Brain microvascular endothelial cell (primary cell): Measurements from ENCODE around the gene RAD54L.

Source experiments
- DNase-seq: peaks from one replicate; pipeline ENCODE4 v3.0.0-alpha.2; 2020
- H3K27ac ChIP-seq: fragments of 250-450 bp; sonication (Bioruptor Pico); 2 replicates; pipeline ENCODE4 v1.5.1; 2020; ENCODE audit warnings: mild to moderate bottlenecking, moderate library complexity
- H3K27me3 ChIP-seq: fragments of 250-450 bp; sonication (Bioruptor Pico); replicated peaks from 2 replicates; pipeline ENCODE4 v1.5.1; 2020; ENCODE audit warnings: mild to moderate bottlenecking
- H3K36me3 ChIP-seq: fragments of 250-450 bp; sonication (Bioruptor Pico); replicated peaks from 2 replicates; pipeline ENCODE4 v1.5.1; 2020; ENCODE audit warnings: mild to moderate bottlenecking
- H3K4me3 ChIP-seq: 2 replicates; pipeline ENCODE4 v1.5.1; 2011; ENCODE audit warnings: low read depth, mild to moderate bottlenecking, control low read depth, low read length, moderate library complexity
- in situ Hi-C: cut with HindIII; loops from 2 replicates; pipeline ENCODE4 v1.10.0; 2017; ENCODE audit warnings: low sequenced_read_pairs, low pct_ligation_motif_present
- TF ChIP-seq, protein P1 (sequence below): IDR thresholded peaks from 2 replicates; pipeline ENCODE4 v1.5.1; 2011; ENCODE audit warnings: low read depth, mild to moderate bottlenecking, moderate library complexity, low read length, control low read depth, inconsistent platforms; ENCODE audit errors: missing control alignments

RAD54L gene

DNA sequence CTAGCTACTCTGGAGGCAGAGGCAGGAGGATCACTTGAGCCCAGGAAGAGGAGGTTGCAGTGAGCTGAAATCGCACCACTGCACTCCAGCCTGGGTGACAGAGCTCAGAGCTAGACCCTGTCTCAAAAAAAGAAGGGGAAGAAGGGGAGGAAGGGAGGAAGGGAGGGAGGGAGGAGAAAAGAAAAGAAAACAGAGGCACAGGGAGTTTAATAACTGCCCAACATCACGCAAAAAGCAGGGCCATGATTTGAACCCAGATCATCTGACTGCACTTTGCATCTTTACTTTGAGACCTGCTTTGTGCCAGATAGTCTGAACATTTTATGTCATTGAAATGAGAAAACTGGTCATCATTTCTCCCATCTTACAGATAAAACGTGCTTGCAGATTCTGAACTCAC lies 42.4 kb upstream of the RAD54L start:
- TF ChIP-seq, protein P1, sequence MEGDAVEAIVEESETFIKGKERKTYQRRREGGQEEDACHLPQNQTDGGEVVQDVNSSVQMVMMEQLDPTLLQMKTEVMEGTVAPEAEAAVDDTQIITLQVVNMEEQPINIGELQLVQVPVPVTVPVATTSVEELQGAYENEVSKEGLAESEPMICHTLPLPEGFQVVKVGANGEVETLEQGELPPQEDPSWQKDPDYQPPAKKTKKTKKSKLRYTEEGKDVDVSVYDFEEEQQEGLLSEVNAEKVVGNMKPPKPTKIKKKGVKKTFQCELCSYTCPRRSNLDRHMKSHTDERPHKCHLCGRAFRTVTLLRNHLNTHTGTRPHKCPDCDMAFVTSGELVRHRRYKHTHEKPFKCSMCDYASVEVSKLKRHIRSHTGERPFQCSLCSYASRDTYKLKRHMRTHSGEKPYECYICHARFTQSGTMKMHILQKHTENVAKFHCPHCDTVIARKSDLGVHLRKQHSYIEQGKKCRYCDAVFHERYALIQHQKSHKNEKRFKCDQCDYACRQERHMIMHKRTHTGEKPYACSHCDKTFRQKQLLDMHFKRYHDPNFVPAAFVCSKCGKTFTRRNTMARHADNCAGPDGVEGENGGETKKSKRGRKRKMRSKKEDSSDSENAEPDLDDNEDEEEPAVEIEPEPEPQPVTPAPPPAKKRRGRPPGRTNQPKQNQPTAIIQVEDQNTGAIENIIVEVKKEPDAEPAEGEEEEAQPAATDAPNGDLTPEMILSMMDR = no peak

DNA sequence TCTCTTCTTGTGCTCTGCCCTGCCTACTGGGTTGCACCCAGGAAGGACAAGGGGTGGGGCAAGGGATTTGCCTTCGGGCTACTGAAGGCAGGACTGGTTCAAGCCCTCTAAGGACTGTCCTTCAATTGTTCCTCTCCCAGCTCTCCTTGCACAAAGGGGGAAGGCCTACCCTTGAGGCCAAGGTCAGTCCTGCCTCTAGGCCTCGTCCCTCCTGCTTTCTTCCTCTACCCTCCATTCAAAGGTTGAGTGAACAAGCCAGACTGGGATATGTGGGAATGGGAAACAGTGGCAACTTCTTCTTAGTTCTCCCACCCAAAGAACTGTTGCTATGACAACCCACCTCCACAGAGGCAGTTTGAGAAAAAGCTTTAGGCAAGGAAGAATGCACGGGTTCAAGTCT lies 41.8 kb upstream of the RAD54L start:
- in situ Hi-C loops = no loop called here
- H3K36me3 ChIP-seq = no peaks in the 10 kb centered on the region
- TF ChIP-seq, protein P1 = no peak
- no peak for DNase-seq
- no peaks in the 10 kb centered on the region for H3K27me3 ChIP-seq
- H3K4me3 ChIP-seq = no peak overlapping the region
- no peak overlapping the region for H3K27ac ChIP-seq

More for the DNA sequence above, 42.4 kb upstream of the RAD54L start:
- Histone ChIP-seq H3K4me3 (no peak overlapping the region), H3K27me3 (no peaks in the 10 kb centered on the region), H3K36me3 (no peaks in the 10 kb centered on the region), H3K27ac (no peak overlapping the region)
- in situ Hi-C loops = no loop called here
- no peak for DNase-seq

- Histone ChIP-seq H3K36me3 (no peaks in the 10 kb centered on the region), H3K27ac (no peak overlapping the region), H3K4me3 (no peak overlapping the region), H3K27me3 (no peaks in the 10 kb centered on the region)
- in situ Hi-C loops = no loop called here
- TF ChIP-seq, protein P1 = no peak
- DNase-seq = no peak
Observed at GRCh38 chr1:46206399-46206798, 41.2 kb upstream of the RAD54L start.

DNA sequence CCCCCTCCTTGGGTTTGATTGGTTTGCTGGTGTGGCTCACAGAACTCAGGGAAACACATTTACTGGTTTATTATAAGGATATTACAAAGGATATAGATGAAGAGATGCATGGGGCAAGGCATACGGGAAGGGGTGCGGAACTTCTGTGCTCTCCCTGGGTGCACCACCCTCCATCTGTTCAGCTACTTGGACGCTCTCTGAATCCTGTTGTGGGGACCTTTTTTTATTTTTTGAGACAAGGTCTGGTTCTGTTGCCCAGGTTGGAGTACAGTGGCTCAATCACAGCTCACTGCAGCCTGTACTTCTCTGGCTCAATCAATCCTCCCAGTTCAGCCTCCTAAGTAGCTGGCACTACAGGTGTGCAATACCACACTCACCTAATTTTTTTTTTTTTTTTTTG lies 37.0 kb upstream of the RAD54L start:
- in situ Hi-C loops = no loop called here
- Histone ChIP-seq H3K4me3 (no peak overlapping the region), H3K27me3 (no peaks in the 10 kb centered on the region), H3K27ac (no peak overlapping the region), H3K36me3 (no peaks in the 10 kb centered on the region)
- no peak for DNase-seq
- TF ChIP-seq, protein P1 = no peak

DNA sequence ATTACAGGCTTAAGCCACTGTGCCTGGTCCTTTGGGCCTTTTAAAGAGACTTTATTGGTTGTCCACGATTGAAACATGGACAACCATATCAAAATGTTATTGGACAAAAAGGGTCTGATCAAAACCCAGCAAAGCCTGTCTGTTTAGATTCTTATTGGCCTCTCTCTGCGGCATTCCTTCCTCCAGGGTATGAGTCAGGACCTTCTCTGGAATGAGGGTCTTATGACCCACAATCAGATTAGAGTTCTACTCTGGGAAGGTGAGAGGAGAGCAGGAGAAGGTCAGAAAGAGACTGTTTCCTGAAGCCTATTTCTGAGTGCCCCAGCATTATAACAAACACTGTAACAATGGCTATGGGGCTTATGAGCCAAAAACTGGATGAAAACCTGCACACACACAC lies 36.5 kb upstream of the RAD54L start:
- Histone ChIP-seq H3K36me3 (no peaks in the 10 kb centered on the region), H3K27ac (no peak overlapping the region), H3K4me3 (no peak overlapping the region), H3K27me3 (no peaks in the 10 kb centered on the region)
- DNase-seq = no peak
- TF ChIP-seq, protein P1 = no peak
- in situ Hi-C loops = no loop called here

- DNase-seq = no peak
- Histone ChIP-seq H3K27ac (no peak overlapping the region), H3K36me3 (no peaks in the 10 kb centered on the region), H3K4me3 (no peak overlapping the region), H3K27me3 (no peaks in the 10 kb centered on the region)
- TF ChIP-seq, protein P1 = no peak
- in situ Hi-C loops = no loop called here
Observed at GRCh38 chr1:46215504-46215903, 32.1 kb upstream of the RAD54L start.
